ENCODE results near the gene PMM2.

The PMM2 gene

GRCh38 chr16:8777217-8777616 is 20.4 kb upstream of the PMM2 start:
- no peak for DNase-seq (ENCODE audit: low read depth in 1 of 2, low spot score in 1 of 2)

GRCh38 chr16:8781797-8782196 is 15.8 kb upstream of the PMM2 start:
- no peak for DNase-seq (ENCODE audit: low read depth in 1 of 2, low spot score in 1 of 2)
- TF ChIP-seq REST (IDR thresholded peaks at IDR 0.05; ENCODE audit: insufficient replicate concordance, low read depth) (no peak), POLR2AphosphoS5 (IDR thresholded peaks at IDR 0.05; ENCODE audit: low read depth) (no peak), SPI1 (IDR thresholded peaks at IDR 0.05; ENCODE audit: borderline replicate concordance, low read depth) (no peak), CTCF (IDR thresholded peaks at IDR 0.05; ENCODE audit: insufficient read depth, low read length) (no peak), GABPA (IDR thresholded peaks at IDR 0.05; ENCODE audit: low read depth) (no peak)

More at GRCh38 chr16:8777217-8777616, 20.4 kb upstream of the PMM2 start:
- Histone ChIP-seq H3K4me3 (replicated peaks; ENCODE audit: insufficient read depth, low read length) (no peak overlapping the region), H3K27me3 (ENCODE audit: insufficient read depth, poor library complexity, severe bottlenecking) (no peaks in the 10 kb centered on the region), H3K27ac (replicated peaks) (no peak overlapping the region)
- TF ChIP-seq SPI1 (IDR thresholded peaks at IDR 0.05; ENCODE audit: borderline replicate concordance, low read depth) = no peak
- TF ChIP-seq GABPA (IDR thresholded peaks at IDR 0.05; ENCODE audit: low read depth) = no peak
- no peak for TF ChIP-seq POLR2AphosphoS5 (IDR thresholded peaks at IDR 0.05; ENCODE audit: low read depth)
- no peak for TF ChIP-seq CTCF (IDR thresholded peaks at IDR 0.05; ENCODE audit: insufficient read depth, low read length)
- no peak for TF ChIP-seq REST (IDR thresholded peaks at IDR 0.05; ENCODE audit: insufficient replicate concordance, low read depth)

GRCh38 chr16:8782673-8783072 is 15.0 kb upstream of the PMM2 start:
- DNase-seq (ENCODE audit: low read depth in 1 of 2, low spot score in 1 of 2) = no peak
- TF ChIP-seq POLR2AphosphoS5 (IDR thresholded peaks at IDR 0.05; ENCODE audit: low read depth) = no peak
- no peak for TF ChIP-seq CTCF (IDR thresholded peaks at IDR 0.05; ENCODE audit: insufficient read depth, low read length)
- TF ChIP-seq SPI1 (IDR thresholded peaks at IDR 0.05; ENCODE audit: borderline replicate concordance, low read depth) = no peak
- no peak for TF ChIP-seq REST (IDR thresholded peaks at IDR 0.05; ENCODE audit: insufficient replicate concordance, low read depth)
- TF ChIP-seq GABPA (IDR thresholded peaks at IDR 0.05; ENCODE audit: low read depth) = no peak
- Histone ChIP-seq H3K27me3 (ENCODE audit: insufficient read depth, poor library complexity, severe bottlenecking) (no peaks in the 10 kb centered on the region), H3K4me3 (replicated peaks; ENCODE audit: insufficient read depth, low read length) (no peak overlapping the region), H3K27ac (replicated peaks) (no peak overlapping the region)

More at GRCh38 chr16:8781797-8782196, 15.8 kb upstream of the PMM2 start:
- Histone ChIP-seq H3K27me3 (ENCODE audit: insufficient read depth, poor library complexity, severe bottlenecking) (no peaks in the 10 kb centered on the region), H3K4me3 (replicated peaks; ENCODE audit: insufficient read depth, low read length) (no peak overlapping the region), H3K27ac (replicated peaks) (no peak overlapping the region)

All from HL-60 (cell line).